Measurements from ENCODE around the gene PROK2.

Gene PROK2

DNA sequence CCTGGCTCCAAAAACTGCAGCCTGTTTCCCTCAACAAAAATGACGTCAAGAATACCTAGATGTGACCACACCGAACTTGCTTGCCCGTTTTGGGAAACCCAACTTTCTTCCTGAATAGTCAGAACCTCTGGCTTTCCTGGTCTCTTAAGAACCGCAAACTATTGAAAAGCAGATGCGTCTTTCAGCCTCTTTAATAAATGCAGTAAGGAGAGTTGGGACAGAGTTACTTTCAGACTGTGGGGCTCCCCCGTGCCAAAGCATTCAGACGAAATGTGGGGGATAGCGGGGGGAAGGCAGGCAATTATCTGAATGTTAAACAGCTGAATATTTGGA is 1.2 kb upstream of the PROK2 start:
- no peak for DNase-seq

DNA sequence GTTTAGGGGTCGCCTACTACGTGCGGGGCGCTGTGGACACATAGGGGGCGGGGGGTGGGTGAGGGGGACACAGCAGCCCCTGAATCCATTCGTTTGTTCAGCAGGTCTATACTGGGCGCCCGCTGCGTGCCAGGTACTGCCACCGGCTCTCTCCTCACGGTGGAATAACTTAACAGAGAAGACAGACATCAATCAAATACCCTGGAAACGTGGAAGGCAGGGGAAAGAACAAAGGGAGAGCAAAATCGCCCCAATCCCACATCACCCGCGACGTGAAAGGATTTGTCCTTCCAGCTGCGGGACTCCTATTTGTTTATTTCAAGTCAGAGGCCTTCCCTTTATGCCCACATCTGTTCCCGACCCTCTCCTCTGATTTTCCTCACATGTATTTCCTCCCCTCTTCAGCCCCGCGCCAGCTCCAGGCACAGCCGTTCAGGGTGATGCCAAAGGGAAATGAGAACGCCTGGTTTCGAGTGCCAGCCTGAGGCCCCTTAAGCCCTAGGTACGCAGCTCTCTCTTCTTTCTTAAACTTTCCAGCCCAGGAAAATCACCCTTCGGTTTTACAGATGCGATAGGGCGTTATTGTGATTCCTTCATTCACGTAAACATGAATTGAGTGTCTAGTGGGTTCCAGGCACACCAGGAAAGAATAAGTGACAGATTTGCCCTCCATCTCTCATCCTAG is 726 bp upstream of the PROK2 start:
- DNase-seq: no peak

DNA sequence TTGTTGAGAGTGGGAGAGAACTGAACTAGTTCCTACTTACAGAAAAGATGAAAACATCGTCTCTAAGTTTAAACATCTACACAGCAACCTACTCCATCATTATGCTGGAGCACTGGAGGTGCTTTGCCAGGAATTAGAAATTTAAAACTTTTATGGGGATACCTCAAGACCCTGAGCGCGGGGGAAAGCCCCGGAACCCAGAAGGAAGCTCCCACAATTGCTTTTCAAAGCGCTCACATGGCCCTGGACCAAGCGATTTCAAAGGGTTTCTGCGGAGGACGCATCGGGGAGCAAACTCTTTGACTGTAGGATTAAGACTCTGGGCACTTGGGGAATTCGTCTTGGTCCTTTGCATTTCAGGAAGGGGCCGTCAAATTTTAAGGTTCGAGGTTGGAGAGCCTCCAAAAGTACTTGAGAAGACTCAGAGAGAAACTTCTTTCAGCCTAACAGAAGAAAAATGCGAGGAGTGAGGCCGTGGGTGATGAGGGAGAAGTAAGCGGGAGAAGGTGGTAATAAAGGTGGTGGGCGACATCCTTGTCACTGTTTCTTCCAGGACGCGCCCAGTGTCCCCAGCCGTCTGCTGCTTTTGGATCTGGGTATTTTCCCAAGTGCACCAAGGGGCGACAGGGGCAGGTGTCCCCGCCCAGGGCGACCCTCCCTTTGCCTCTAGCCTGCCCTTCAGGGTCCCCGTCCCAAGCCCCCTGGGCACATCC is 591 bp downstream of the PROK2 start:
- DNase-seq: no peak

DNA sequence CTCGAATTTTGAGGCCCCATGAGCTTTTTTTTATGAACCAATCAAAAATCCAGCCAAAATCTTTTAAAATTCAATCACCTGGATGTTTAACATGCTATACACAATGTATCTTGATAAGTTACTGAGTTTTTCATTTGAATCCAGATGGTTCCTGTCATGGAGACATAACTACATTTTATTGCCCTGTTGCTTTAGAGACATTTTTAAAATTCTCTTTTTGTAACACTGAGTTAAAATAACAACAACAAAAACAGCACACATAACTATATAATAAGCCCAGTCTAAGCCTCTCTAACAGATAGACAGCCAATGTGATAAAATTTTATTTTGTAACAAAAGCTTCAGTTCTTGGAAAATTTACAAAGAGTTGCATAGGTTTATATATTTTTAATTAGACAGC is 1.8 kb downstream of the PROK2 start:
- no peak for DNase-seq

DNA sequence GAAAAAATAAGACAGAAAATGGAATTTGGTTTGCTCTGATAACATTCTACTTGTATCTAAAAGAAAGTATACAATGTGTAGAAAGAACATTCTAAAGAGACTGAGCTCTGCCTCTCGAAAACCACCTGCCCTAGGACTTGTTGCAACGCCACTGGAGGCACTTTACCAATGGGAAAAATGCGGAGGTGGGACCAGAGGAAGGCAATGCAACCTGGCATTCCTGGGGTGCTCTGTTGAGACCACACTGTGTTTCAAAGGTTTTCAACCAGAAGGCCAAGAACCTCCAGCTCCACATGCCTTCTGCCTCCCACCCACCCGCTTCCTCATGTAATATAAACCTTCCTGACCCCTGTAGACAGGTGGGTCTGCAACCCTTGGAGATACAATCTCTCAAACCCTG is 4.5 kb downstream of the PROK2 start:
- no peak for DNase-seq

DNA sequence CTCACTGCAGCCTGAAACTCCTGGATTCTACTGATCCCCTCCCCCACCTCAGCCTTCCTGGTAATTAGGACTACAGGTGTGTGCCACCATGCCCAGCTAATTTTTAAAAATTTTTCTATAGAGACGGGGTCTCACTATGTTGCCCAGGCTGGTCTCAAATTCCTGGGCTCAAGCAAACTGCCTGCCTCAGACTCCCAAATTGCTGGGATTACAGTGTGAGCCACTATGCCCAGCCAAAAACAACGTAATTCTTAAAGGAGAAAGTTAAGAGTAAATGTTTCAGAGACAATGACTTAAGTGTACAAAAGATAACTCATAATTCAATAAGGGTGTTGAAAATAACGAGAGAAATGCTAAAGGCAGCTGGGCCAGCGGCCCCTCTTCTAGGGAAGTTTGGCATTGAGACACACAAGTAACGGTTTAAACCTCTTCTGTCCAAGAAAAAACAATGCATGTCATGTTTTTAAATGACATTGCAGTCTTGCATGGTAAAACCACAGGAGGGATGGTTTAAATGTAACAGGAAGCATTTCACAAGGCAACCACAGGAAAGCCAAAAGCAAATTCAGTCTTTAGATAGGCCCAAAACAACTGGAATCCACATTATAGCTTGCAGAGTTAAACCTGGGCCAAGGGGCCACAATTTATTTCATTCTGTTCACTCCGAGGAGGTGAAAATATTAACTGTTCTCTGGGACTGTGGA is 5.1 kb downstream of the PROK2 start:
- DNase-seq: no peak

DNA sequence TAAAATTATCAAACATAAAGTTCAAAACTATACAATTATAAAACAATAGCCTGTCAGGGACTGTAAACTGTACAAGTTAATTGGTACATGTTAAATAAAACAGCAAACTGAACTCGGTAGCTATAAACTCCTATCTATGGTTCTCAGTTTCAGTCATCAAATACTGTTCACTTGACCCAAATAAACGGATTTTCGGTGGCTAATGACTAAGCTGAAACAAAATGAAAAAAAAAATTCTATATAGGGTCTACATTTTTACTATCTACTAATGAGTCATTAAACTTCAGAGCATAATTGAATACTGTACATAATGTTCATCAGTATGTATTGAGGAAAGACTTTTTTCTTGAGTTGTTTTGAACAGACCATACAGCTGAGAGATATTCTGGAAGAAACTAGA is 6.6 kb downstream of the PROK2 start:
- DNase-seq: no peak

DNA sequence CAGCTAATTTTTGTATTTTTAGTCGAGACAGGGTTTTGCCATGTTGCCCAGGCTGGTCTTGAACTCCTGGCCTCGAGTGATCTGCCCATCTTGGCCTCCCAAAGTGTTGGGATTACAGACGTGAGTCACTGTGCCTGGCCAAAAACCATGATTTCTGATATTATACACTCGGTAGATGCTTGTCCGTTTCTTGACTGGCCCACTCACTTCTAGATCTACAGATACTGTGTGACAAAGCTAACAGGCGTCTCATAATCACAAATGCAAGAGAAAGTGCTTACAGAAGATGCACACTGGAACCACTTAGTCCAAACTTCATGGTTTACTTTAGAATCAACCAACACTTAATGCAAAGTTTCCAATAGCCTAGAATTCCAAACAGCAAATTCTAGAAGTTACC is 8.4 kb downstream of the PROK2 start:
- no peak for DNase-seq

DNA sequence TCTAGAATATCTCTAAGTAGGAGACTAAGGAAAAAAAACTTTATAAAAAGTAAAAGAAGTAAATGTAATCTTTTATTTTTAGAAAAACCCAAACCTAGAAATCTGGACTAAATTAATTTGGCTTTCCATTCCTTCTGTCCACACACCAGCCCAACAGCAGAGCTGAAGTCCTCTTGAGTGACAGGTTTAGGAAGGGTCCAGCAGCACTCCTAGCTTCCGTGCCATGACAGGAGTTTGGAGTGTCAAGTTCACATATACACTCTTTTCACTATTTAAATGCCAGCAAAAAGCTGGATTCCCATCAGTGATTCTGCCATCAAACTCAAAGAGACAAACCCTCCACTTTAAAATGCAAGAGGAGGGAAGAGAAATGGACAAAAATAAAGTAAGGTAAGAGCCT is 13.1 kb downstream of the PROK2 start:
- no peak for DNase-seq

DNA sequence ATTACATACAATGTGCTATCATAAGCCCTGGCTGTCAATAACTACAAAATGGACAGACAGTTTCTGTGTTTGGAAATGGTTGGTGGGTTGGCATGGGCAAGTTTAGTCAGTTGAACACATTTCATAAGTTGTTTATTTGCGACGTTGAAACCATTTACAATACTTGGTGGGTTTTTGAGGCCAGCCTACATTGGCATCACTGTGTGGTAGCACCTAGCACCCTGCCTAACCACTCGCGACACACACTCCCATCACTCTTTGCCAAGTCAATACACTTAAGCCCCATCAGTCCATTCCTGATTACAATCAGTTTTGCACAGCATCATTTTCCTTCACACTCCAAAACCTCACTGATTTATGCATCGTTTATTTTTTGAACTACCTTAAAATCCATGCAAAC is 13.8 kb downstream of the PROK2 start:
- no peak for DNase-seq

DNA sequence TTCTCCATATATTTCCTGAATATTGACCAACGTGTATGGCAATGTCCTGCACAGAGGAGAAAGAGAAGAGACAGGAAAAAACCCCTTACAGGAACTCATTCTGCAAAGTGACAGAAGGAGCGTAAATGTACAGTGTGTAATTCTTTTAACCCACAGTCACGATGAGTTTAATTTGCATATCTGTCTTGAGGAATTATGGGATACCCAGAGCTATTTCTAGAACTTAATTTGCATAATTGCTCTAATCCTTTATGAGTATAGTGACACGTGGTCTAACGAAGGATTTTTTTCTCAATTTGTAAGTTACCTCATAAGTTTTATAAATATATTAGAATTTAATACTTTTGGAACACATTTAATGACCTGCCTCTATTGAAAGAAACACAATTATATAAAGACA is 21.5 kb downstream of the PROK2 start:
- DNase-seq: peak; percentile 2

DNA sequence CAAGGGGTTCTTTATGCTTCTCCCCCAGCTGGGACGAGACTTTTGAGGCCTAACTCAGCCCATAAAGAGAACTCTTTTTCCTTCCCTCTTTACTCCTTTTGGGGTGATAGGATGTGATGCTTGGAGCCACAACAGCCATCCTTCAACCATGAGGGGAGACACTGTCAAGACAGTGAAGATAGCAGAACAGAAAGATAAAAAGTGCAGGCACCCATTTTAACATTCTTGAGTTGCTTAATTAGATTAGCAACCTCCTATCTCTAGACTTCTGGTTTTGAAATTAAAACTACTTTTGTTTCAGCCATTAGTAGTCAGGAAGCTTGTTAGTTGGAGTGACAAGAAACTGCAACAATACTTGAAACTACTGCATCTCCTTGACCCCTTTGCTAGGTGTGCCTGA is 24.8 kb downstream of the PROK2 start:
- no peak for DNase-seq

DNA sequence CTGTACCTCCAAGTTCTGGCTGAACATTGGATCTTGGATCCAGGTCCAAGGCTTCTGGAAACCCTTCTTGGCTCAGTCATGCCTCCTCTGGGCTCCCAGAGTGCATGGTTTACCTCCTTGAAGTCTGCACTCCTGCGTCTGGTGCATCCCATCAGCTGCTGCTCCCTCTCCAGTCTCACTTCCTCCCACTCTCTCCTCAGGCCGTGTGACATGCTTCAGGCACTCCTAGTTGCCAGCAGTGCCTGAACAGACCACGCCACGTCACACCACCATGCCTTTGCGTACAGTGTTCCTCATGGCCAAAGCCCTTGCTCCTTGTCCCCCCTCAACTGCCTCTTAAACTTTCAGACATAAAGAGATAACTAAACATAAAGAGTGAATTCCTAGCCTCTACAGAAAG is 25.5 kb downstream of the PROK2 start:
- no peak for DNase-seq

DNA sequence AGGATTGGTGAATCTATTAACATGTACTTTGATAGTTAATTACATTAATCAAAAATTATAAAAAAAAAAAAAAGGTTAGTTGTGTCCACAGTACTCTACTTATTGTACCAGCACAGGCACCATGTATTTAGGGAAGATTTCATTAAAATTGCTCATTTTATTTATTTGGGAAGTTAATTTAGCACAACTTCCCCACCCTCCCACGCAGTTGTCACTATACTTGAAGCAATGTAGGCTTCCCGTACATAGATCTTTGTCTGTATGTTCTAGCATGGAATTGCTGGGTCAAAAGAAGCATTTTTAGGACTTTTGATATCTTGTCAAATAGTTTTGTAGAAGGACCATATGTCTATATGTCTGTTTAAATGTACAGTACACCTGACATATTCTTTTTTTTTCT is 26.9 kb downstream of the PROK2 start:
- no peak for DNase-seq

DNA sequence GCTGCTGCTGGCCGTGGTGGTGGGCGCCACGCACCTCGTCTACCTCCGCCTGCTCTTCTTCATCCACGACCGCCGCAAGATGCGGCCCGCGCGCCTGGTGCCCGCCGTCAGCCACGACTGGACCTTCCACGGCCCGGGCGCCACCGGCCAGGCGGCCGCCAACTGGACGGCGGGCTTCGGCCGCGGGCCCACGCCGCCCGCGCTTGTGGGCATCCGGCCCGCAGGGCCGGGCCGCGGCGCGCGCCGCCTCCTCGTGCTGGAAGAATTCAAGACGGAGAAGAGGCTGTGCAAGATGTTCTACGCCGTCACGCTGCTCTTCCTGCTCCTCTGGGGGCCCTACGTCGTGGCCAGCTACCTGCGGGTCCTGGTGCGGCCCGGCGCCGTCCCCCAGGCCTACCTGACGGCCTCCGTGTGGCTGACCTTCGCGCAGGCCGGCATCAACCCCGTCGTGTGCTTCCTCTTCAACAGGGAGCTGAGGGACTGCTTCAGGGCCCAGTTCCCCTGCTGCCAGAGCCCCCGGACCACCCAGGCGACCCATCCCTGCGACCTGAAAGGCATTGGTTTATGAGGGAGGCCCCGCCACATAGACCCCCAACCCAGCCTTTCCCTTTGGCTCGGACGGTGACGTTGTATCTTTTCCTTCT is 30.2 kb downstream of the PROK2 start:
- no peak for DNase-seq

DNA sequence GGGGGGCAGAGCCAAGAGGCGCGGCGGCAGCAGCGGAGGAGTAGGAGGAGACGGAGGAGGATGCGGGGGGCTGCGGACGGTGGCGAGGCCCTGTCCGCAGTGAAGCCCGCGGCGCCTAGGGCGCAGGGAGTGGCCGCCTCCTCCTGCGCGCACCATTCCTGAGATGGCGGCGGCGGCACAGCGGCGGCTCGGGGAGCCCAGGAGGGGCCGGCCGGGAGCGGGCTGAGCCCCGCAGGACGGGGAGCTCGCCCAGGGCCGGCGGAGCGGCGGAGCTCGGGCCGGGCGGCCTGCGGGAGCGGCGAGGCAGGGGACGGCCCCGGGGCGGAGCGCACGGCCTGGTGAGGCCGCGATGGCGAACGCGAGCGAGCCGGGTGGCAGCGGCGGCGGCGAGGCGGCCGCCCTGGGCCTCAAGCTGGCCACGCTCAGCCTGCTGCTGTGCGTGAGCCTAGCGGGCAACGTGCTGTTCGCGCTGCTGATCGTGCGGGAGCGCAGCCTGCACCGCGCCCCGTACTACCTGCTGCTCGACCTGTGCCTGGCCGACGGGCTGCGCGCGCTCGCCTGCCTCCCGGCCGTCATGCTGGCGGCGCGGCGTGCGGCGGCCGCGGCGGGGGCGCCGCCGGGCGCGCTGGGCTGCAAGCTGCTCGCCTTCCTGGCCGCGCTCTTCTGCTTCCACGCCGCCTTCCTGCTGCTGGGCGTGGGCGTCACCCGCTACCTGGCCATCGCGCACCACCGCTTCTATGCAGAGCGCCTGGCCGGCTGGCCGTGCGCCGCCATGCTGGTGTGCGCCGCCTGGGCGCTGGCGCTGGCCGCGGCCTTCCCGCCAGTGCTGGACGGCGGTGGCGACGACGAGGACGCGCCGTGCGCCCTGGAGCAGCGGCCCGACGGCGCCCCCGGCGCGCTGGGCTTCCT is 31.0 kb downstream of the PROK2 start, which contains the start of gene GPR27:
Gene GPR27, plus strand, starts transcription at position 155 of the 909 bp plus-strand sequence. Its CDS starts 195 bp downstream, at position 350.
- peak; percentile 26 for DNase-seq

DNA sequence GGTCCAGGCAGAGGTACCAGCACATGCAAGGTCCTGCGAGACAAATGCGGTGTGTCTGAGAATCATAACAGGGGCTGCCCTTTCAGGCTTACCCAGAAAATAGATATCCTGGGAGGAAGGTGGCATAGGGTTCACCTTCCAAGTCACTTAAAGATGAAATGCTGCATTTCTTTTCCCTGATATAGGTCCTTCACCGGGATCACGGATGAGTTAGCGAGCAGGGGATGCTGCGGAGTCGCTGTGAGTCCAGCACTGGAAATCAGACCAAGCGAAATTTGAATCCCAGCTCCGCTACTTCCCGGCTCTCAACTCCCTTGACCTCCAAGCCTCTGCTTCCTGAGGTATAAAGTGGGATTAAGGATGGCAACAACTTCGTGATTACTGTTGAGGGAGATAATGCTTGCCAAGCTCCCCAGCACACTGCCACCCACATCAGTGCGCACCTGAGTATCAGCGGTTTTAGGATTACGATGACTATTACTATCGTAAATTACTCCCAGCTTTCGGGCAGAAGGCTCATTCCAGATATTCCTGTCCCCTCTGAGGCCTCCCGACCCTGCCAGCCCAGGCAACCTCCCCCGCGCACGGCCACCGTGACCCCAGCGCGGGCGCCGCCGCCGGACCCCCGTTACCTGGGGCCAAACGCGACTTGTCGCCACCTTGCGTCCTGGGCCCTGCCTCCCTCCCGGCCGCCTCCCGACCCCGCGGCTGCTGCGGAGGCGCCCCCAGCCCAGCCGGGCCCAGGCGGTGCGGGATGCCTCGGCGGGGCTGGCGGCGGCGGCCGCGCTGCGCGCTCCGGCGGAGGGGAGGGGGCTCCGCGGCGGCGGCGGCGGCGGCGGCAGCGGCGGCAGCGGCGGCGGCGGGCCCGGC is 31.9 kb downstream of the PROK2 start:
- DNase-seq: peak; percentile 11

DNA sequence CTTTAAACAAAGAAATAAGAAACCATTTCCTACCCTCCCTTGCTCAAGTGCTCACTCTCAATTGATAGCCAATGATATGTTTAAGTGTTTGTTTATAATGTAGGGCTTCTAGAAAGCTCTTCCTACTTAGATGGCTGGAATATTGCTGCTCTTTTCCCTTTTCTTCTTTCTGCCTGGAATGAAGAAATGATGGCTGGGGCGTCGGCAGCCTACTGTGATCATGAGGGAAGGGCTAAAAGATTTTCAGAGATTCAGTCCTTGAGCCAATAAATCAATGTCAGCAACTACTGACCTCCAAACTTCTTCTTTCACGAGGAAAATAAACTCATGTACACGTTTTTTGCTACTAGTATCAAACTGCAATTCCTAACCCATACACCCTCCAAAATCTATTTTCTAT is 33.3 kb downstream of the PROK2 start:
- no peak for DNase-seq

DNA sequence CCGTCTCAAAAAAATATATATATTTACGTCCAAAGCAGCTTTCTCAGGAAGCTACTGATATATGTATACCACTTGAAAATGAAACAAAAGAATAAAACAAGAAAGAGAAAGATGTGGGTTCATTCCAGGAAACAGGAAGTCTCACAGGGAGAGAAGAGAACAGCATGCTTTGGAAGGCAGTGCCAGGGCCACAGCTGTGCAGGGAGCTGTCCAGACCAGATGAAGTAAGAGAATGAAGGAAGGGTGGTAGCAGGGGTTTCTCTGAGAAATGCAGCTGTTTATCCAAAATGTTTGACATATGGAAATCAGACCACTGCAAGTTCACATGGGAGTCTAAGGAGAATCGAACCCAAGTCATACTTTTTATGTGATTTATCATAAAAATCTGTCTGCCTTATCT is 40.2 kb downstream of the PROK2 start:
- no peak for DNase-seq

DNA sequence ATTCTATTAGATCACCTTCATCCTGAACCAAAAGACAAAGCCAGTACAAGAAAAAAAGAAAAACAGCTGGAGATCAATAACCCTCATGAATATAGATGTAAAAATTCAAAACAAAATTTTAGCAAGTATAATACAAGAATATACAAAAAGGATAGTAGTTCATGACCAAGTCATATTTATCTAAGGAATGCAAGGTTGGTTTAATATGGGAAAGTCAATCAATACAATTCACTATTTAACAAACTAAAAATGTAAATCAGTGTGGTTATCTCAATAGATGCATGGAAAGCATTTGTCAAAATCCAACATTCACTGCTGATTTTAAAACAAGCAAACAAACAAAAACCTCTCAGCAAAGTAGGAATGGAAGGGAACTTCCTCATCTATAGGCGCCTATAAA is 42.3 kb downstream of the PROK2 start:
- no peak for DNase-seq

DNA sequence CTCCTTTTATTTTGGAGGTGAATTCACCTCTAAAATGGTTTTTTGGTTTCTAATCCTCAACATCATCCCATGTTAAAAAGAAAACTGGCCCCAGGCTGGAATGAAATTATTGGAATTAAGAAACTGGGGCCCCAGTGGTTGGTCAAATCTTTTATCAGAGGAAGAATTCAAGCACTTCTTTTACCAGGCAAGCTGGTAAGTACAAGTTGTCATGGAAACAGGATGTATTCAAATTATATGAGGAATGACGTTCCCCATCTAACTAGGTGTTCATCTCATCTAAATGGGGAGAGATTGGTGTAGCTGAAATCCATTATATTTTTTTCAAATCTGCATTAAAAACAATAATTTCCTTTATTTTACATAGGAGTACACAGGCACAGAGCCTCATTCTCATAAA is 50.1 kb downstream of the PROK2 start:
- no peak for DNase-seq

DNA sequence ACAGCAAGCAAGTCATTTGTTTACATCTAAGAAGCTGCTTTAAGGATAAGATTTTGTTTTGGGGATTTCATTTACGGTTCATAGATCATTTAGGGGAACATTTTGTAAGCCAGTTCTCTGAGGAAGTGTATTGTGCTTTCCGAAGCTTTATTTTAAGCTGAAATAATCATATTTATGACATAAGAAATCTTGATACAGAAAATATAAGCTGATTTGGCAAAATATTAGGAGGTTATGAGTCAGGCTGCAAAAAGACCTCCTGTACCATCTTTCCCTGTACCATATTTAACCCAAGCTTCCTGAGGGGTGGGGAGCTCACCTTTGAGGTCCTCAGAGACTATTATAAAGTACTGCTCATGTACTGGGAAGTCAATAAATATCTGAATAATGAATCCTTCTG is 51.6 kb downstream of the PROK2 start:
- no peak for DNase-seq

All from NCI-H82 (cell line).